Stimulated activated effector memory CD8-positive, alpha-beta T cell treated with anti-CD3 and anti-CD28 coated beads, Interleukin-12 subunit alpha, Interleukin-12 subunit beta, amount 100 ng/mL, for 72 hours (primary cell): ENCODE measurements around the gene FAM83G.
"Not testable (repeated sequence)": the region's sequence is repeated elsewhere in the genome, so short reads cannot be mapped to it uniquely, and the experiment has no call there.

ENCODE experiments used
- ATAC-seq: fragments of 150-1000 bp; cut with Tn5 transposase; 2 replicates; pipeline ENCODE4 v1.10.0; 2021
- DNase-seq, 2 donors: peaks; one replicate each; pipeline ENCODE4 v3.0.0; 2021 to 2022; ENCODE audit warnings: low spot score in 2 of 2
- H3K27ac Mint-ChIP-seq: one replicate; pipeline ENCODE4 v1.8.0; 2022; ENCODE audit warnings: mild to moderate bottlenecking, mixed read lengths
- H3K36me3 Mint-ChIP-seq: one replicate; pipeline ENCODE4 v1.8.0; 2022; ENCODE audit warnings: mild to moderate bottlenecking, mixed read lengths
- H3K4me1 Mint-ChIP-seq: one replicate; pipeline ENCODE4 v1.8.0; 2022; ENCODE audit warnings: mixed read lengths
- H3K4me3 Mint-ChIP-seq: one replicate; pipeline ENCODE4 v1.8.0; 2022; ENCODE audit warnings: mild to moderate bottlenecking, mixed read lengths
- H3K9me3 Mint-ChIP-seq: one replicate; pipeline ENCODE4 v1.8.0; 2022; ENCODE audit warnings: mixed read lengths

The FAM83G gene

GRCh38 chr17:19030771-19031449 lies 26.3 kb upstream of the FAM83G start:
- H3K27ac Mint-ChIP-seq, ATAC-seq, DNase-seq, H3K4me3 Mint-ChIP-seq, H3K9me3 Mint-ChIP-seq, H3K36me3 Mint-ChIP-seq, H3K4me1 Mint-ChIP-seq: not testable (repeated sequence)

- DNase-seq, H3K36me3 Mint-ChIP-seq, ATAC-seq, H3K9me3 Mint-ChIP-seq, H3K27ac Mint-ChIP-seq, H3K4me3 Mint-ChIP-seq, H3K4me1 Mint-ChIP-seq: not testable (repeated sequence)
These were observed 25.2 kb upstream of the FAM83G start for GRCh38 chr17:19029740-19030139.

- DNase-seq, H3K36me3 Mint-ChIP-seq, ATAC-seq, H3K27ac Mint-ChIP-seq, H3K9me3 Mint-ChIP-seq, H3K4me1 Mint-ChIP-seq, H3K4me3 Mint-ChIP-seq: not testable (repeated sequence)
These were observed 24.1 kb upstream of the FAM83G start for GRCh38 chr17:19028671-19029070.

- DNase-seq: no peak
- Mint-ChIP-seq H3K4me1 (peaks cover 6% of the 10 kb centered on the region), H3K9me3 (no peaks in the 10 kb centered on the region), H3K36me3 (peaks cover 5% of the 10 kb centered on the region), H3K4me3 (no peak overlapping the region), H3K27ac (peak overlapping the region; percentile 73)
- ATAC-seq: peak; percentile 20
These were observed 19.8 kb upstream of the FAM83G start for GRCh38 chr17:19024101-19025078.

- Mint-ChIP-seq H3K27ac (no peak overlapping the region), H3K4me1 (peaks cover 6% of the 10 kb centered on the region), H3K9me3 (no peaks in the 10 kb centered on the region), H3K4me3 (no peak overlapping the region), H3K36me3 (peaks cover 5% of the 10 kb centered on the region)
- DNase-seq (no peak), ATAC-seq (no peak)
These were observed 18.8 kb upstream of the FAM83G start for GRCh38 chr17:19023209-19023999.

- H3K27ac Mint-ChIP-seq: peak overlapping the region; percentile 55
- peaks cover 6% of the 10 kb centered on the region for H3K4me1 Mint-ChIP-seq
These were observed 18.2 kb upstream of the FAM83G start for GRCh38 chr17:19022747-19023146.

GRCh38 chr17:19022128-19022527 lies 17.6 kb upstream of the FAM83G start:
- peaks cover 5% of the 10 kb centered on the region for H3K36me3 Mint-ChIP-seq
- ATAC-seq (no peak), DNase-seq (no peak)
- peak overlapping the region; percentile 55 for H3K27ac Mint-ChIP-seq
- no peak overlapping the region for H3K4me3 Mint-ChIP-seq
- no peaks in the 10 kb centered on the region for H3K9me3 Mint-ChIP-seq
- H3K4me1 Mint-ChIP-seq: peaks cover 6% of the 10 kb centered on the region

More at GRCh38 chr17:19022747-19023146, 18.2 kb upstream of the FAM83G start:
- ATAC-seq: no peak
- no peaks in the 10 kb centered on the region for H3K9me3 Mint-ChIP-seq
- no peak overlapping the region for H3K4me3 Mint-ChIP-seq
- peaks cover 5% of the 10 kb centered on the region for H3K36me3 Mint-ChIP-seq
- no peak for DNase-seq

- no peak overlapping the region for H3K27ac Mint-ChIP-seq
- ATAC-seq: no peak
- peaks cover 6% of the 10 kb centered on the region for H3K4me1 Mint-ChIP-seq
These were observed 17.1 kb upstream of the FAM83G start for GRCh38 chr17:19021622-19022083.

GRCh38 chr17:19021011-19021621 lies 16.6 kb upstream of the FAM83G start:
- DNase-seq, H3K4me1 Mint-ChIP-seq, H3K36me3 Mint-ChIP-seq, H3K9me3 Mint-ChIP-seq, H3K4me3 Mint-ChIP-seq, ATAC-seq, H3K27ac Mint-ChIP-seq: not testable (repeated sequence)

More at GRCh38 chr17:19021622-19022083, 17.1 kb upstream of the FAM83G start:
- no peaks in the 10 kb centered on the region for H3K9me3 Mint-ChIP-seq
- no peak overlapping the region for H3K4me3 Mint-ChIP-seq
- no peak for DNase-seq
- H3K36me3 Mint-ChIP-seq: peaks cover 5% of the 10 kb centered on the region

GRCh38 chr17:19020016-19020415 lies 15.5 kb upstream of the FAM83G start:
- no peak for DNase-seq
- H3K27ac Mint-ChIP-seq: no peak overlapping the region
- no peak overlapping the region for H3K4me3 Mint-ChIP-seq
- peaks cover 13% of the 10 kb centered on the region for H3K4me1 Mint-ChIP-seq
- no peaks in the 10 kb centered on the region for H3K9me3 Mint-ChIP-seq
- ATAC-seq: no peak
- peaks cover 5% of the 10 kb centered on the region for H3K36me3 Mint-ChIP-seq

GRCh38 chr17:19019041-19019941 lies 14.7 kb upstream of the FAM83G start:
- no peak for DNase-seq
- Mint-ChIP-seq H3K9me3 (no peaks in the 10 kb centered on the region), H3K36me3 (peaks cover 5% of the 10 kb centered on the region), H3K4me1 (peaks cover 6% of the 10 kb centered on the region), H3K27ac (peak overlapping the region; percentile 21), H3K4me3 (no peak overlapping the region)
- ATAC-seq: no peak

- DNase-seq (no peak), ATAC-seq (no peak)
- no peaks in the 10 kb centered on the region for H3K9me3 Mint-ChIP-seq
- no peak overlapping the region for H3K4me3 Mint-ChIP-seq
- H3K36me3 Mint-ChIP-seq: no peaks in the 10 kb centered on the region
- peaks cover 6% of the 10 kb centered on the region for H3K4me1 Mint-ChIP-seq
- H3K27ac Mint-ChIP-seq: peak overlapping the region; percentile 21
These were observed 14.0 kb upstream of the FAM83G start for GRCh38 chr17:19018600-19018950.

GRCh38 chr17:19017804-19018599 lies 13.4 kb upstream of the FAM83G start:
- H3K9me3 Mint-ChIP-seq: no peaks in the 10 kb centered on the region
- H3K4me3 Mint-ChIP-seq: no peak overlapping the region
- DNase-seq: no peak
- peaks cover 6% of the 10 kb centered on the region for H3K4me1 Mint-ChIP-seq
- no peaks in the 10 kb centered on the region for H3K36me3 Mint-ChIP-seq
- ATAC-seq: no peak
- no peak overlapping the region for H3K27ac Mint-ChIP-seq
